Measurements from ENCODE around the gene TRIM67.

DNA sequence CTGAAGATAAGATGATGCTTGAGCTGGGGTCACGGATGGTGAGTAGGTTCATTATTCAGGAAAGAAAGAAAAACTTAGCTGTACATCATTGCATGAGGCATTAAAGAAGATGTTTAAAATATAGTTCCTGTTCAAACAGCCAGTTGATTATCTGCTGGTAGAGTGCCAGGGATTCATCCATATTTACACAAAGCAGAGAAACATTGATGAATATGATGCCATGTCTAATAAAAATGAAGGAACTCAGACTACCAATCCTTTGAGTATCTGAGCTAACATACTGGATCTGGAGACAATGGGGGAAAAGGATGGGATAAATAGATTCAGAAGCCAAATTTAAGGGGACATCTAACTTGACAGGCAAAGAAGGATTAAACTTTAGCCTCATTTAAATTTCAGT, 14.6 kb downstream of the TRIM67 start:
- TF ChIP-seq CTCF (IDR thresholded peaks at IDR 0.05) (no peak), EZH2 (IDR thresholded peaks at IDR 0.05; ENCODE audit: borderline replicate concordance, insufficient read depth, low read depth, low read length, poor library complexity, severe bottlenecking) (no peak)
